Chondrocyte (in vitro differentiated cells): ENCODE data around the gene PRM1. TPM values are rescaled to one million over a fixed set of nuclear protein-coding genes. Genes with fewer than 3 reads are reported as not detected.
"Not testable (repeated sequence)": the region's sequence is repeated elsewhere in the genome, so short reads cannot be mapped to it uniquely, and the experiment has no call there.

Source experiments
- DNase-seq: peaks from one replicate; pipeline ENCODE4 v3.0.0; 2021; ENCODE audit warnings: mixed read lengths, low spot score
- H3K27ac Mint-ChIP-seq: one replicate; pipeline ENCODE4 v1.8.0; 2021; ENCODE audit warnings: mild to moderate bottlenecking, moderate library complexity, mixed read lengths; ENCODE audit not compliant: unreplicated experiment
- H3K27me3 Mint-ChIP-seq: 2 replicates; pipeline ENCODE4 v1.8.0; 2021; ENCODE audit warnings: low read depth, mixed read lengths
- H3K36me3 Mint-ChIP-seq: 2 replicates; pipeline ENCODE4 v1.8.0; 2021; ENCODE audit warnings: low read depth, mixed read lengths
- H3K4me1 Mint-ChIP-seq: 2 replicates; pipeline ENCODE4 v1.8.0; 2021; ENCODE audit warnings: low read depth, mild to moderate bottlenecking, mixed read lengths
- H3K4me3 Mint-ChIP-seq: one replicate; pipeline ENCODE4 v1.8.0; 2021; ENCODE audit warnings: mild to moderate bottlenecking, moderate library complexity, mixed read lengths; ENCODE audit not compliant: unreplicated experiment
- H3K9me3 Mint-ChIP-seq: 2 replicates; pipeline ENCODE4 v1.8.0; 2021; ENCODE audit warnings: low read depth, mixed read lengths
- total RNA-seq: library from RNA; stranded (reverse); gene quantifications from 3 replicates; pipeline ENCODE4 v1.2.1, GENCODE V29; 2021
- TF ChIP-seq, protein P1 (sequence below): fragments of 200-600 bp; sonication (generic); IDR thresholded peaks from 2 replicates; pipeline ENCODE4 v1.5.0; 2021; ENCODE audit warnings: antibody characterized with exemption, mild to moderate bottlenecking, moderate library complexity

PRM1 gene
- total RNA-seq, 1 donor from 2014 or later, result not detected

DNA sequence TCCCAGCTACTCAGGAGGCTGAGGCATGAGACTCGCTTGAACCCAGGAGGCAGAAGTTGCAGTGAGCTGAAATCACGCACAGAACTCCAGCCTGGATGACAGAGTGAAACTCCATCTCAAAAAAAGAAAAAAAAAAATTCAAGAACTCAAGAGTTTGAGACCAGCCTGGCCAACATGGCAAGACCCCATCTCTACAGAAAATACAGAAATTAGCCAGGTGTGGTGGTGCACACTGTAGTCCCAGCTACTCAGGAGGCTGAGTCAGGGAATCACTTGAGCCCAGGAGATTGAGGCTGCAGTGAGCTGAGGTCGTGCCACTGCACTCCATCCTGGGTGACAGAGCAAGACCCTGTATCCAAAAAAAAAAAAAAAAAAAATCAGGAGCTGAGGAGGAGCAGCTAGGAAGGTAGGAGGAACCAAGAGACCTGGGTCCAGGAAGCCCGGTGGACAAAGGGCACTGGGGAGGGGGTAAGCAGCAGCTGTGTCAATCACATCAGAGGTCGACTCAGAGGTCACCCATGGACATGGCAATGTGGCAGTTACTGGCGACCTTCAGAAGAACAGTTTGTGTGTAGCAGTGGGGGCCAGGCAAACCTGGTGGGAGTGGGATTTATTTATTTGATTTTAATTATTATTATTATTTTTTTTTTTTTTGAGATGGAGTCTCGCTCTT, 11.1 kb upstream of the PRM1 start:
- H3K4me3 Mint-ChIP-seq, result no peak overlapping the region
- TF ChIP-seq, protein P1, sequence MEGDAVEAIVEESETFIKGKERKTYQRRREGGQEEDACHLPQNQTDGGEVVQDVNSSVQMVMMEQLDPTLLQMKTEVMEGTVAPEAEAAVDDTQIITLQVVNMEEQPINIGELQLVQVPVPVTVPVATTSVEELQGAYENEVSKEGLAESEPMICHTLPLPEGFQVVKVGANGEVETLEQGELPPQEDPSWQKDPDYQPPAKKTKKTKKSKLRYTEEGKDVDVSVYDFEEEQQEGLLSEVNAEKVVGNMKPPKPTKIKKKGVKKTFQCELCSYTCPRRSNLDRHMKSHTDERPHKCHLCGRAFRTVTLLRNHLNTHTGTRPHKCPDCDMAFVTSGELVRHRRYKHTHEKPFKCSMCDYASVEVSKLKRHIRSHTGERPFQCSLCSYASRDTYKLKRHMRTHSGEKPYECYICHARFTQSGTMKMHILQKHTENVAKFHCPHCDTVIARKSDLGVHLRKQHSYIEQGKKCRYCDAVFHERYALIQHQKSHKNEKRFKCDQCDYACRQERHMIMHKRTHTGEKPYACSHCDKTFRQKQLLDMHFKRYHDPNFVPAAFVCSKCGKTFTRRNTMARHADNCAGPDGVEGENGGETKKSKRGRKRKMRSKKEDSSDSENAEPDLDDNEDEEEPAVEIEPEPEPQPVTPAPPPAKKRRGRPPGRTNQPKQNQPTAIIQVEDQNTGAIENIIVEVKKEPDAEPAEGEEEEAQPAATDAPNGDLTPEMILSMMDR, result no peak

DNA sequence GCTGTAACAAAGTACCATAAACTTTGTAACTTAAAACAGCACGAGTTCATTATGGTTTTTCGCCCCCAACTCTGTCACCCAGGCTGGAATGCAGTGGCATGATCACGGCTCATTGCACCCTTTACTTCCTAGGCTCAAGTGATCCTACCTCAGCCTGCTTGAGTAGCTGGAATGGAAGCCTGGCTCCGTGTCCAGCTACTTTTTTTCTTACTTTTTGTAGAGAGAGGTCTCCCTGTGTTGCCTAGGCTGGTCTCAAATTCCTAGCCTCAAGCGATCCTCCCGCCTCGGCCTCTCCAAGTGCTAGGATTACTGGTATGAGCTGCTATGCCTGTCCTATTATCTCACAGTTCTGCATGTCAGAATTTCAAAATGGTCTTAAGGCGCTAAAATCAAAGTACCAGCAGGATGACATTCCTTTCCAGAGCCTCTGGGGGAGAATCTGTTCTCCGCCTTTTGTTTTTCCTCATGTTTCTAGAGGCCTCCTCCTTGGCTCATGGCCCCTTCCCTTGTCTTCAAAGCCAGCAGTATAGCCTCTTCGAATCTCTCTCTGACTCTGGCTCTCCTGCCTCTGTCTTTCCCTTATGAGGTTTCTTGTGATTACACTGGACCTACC, 10.1 kb upstream of the PRM1 start:
- H3K36me3 Mint-ChIP-seq, result no peaks in the 10 kb centered on the region
- peaks cover 13% of the 10 kb centered on the region for H3K27me3 Mint-ChIP-seq
- H3K27ac Mint-ChIP-seq, result no peak overlapping the region
- H3K9me3 Mint-ChIP-seq, result no peaks in the 10 kb centered on the region
- DNase-seq, result no peak
- no peak overlapping the region for H3K4me3 Mint-ChIP-seq
- TF ChIP-seq, protein P1, result no peak
- peaks cover 9% of the 10 kb centered on the region for H3K4me1 Mint-ChIP-seq

More for the DNA sequence above, 11.1 kb upstream of the PRM1 start:
- Mint-ChIP-seq H3K9me3 (no peaks in the 10 kb centered on the region), H3K27ac (no peak overlapping the region), H3K4me1 (peaks cover 19% of the 10 kb centered on the region), H3K36me3 (no peaks in the 10 kb centered on the region), H3K27me3 (peaks cover 8% of the 10 kb centered on the region)
- DNase-seq, result no peak

DNA sequence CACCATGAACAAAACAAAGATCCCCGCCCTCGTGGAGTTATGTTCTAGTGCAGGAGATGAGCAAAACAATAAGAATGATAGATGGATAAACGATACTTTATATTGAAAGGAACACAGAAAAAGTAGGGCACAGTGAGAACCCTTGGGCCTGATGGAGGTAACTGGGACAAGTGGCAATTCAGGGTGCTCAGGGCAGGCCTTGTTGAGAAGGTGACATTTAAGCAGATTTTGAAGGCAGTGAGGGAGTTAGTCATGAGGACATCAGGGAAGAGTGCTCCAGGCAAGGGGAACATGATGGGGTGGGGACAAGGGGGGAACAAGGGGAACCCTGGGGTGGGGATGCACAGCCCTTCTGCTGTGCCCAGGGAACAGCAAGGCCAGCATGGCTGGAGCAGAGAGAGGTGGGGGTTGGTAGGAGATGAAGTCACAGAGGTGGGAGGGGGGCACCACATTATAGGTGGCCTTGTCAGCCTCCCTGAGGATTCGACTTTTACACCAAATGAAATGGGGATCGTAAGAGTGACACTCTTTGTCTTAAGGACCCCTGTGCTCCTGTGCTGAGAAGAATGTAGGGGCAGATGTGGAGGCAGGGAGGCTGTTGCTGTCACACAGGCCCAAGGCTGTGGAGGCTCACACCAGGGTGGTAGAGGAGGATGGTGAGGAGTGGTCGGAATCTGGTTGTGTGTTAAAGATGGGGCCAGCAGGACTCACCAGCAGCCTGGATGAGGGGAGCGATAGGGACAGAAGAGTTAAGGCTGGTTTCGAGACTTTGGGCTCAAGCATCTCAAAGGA, 9.2 kb upstream of the PRM1 start:
- DNase-seq, result no peak
- H3K4me3 Mint-ChIP-seq, result no peak overlapping the region

DNA sequence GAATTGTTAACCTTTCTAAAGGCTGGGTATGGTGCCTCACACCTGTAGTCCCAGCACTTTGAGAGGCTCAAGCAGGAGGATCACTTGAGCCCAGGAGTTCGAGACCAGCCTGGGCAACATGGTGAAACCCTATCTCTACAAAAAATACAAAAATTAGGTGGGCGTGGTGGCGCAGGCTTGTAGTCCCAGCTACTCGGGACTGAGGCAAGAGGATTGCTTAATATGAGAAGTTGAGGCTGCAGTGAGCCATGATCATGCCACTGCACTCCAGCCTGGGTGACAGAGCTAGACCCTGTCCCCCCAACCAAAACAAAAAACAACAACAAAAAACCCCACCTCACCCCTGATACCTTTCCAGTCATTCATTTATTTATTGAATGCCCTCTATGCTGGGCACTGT, 8.6 kb upstream of the PRM1 start:
- not testable (repeated sequence) for H3K27ac Mint-ChIP-seq

More for the DNA sequence above, 9.2 kb upstream of the PRM1 start:
- H3K36me3 Mint-ChIP-seq, result no peaks in the 10 kb centered on the region
- H3K27me3 Mint-ChIP-seq, result peaks cover 13% of the 10 kb centered on the region
- TF ChIP-seq, protein P1, result no peak
- H3K27ac Mint-ChIP-seq, result peak overlapping the region; percentile 23
- peaks cover 4% of the 10 kb centered on the region for H3K4me1 Mint-ChIP-seq
- H3K9me3 Mint-ChIP-seq, result no peaks in the 10 kb centered on the region

DNA sequence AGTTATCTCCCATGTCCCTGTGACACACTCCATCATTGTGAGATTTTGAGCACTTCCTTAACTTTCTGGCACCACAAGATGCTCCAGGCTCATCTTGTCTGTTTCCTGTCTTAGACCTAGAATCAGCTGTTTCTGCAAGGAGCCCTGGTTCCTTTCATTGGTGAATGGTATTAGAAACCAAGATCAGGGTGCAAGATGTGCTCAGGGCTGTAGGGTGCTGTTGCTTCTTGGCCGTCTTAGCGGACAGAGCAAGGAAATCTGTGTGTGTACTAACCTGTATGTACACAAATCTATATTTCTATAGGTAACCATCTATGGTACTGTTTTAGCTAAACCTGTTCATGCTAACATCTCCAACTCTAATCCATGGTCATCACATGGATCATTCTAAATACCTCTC, 8.1 kb upstream of the PRM1 start:
- Mint-ChIP-seq H3K4me3 (no peak overlapping the region), H3K4me1 (no peaks in the 10 kb centered on the region), H3K36me3 (no peaks in the 10 kb centered on the region), H3K27ac (no peak overlapping the region), H3K9me3 (no peaks in the 10 kb centered on the region), H3K27me3 (peaks cover 13% of the 10 kb centered on the region)
- TF ChIP-seq, protein P1, result no peak
- DNase-seq, result no peak

More for the DNA sequence above, 8.6 kb upstream of the PRM1 start:
- H3K4me1 Mint-ChIP-seq, H3K9me3 Mint-ChIP-seq, DNase-seq, H3K4me3 Mint-ChIP-seq, H3K36me3 Mint-ChIP-seq: not testable (repeated sequence)
- H3K27me3 Mint-ChIP-seq, result peaks cover 13% of the 10 kb centered on the region
